Limb (tissue), 2 donors: ENCODE data around the gene OR1B1.
"Not testable (repeated sequence)": the region's sequence is repeated elsewhere in the genome, so short reads cannot be mapped to it uniquely, and the experiment has no call there.

Source experiments
- DNase-seq, 2 donors: peaks; one replicate each; pipeline ENCODE4 v3.0.0-alpha.2; 2016; ENCODE audit errors: extremely low spot score in 2 of 2

The OR1B1 gene

GRCh38 chr9:122657527-122657926, at the start of gene OR1B1:
OR1B1 (minus strand) TSS chr9:122657627.
- no peak for DNase-seq

GRCh38 chr9:122695696-122696095, 38.3 kb upstream of the OR1B1 start:
- DNase-seq: no peak

- DNase-seq: no peak
These were observed 27.4 kb upstream of the OR1B1 start for GRCh38 chr9:122684851-122685250.

GRCh38 chr9:122672481-122672880, 15.1 kb upstream of the OR1B1 start:
- no peak for DNase-seq

GRCh38 chr9:122661416-122661815, 4.0 kb upstream of the OR1B1 start, which contains the start of gene OR1L1:
OR1L1 (plus strand) TSS chr9:122661716; CDS start chr9:122661716, 0 bp downstream.
- DNase-seq: no peak

- no peak for DNase-seq
These were observed 1.0 kb downstream of the OR1B1 start for GRCh38 chr9:122656378-122656777.

GRCh38 chr9:122642226-122642625, 15.2 kb downstream of the OR1B1 start:
- DNase-seq: no peak

- no peak for DNase-seq
These were observed 37.4 kb downstream of the OR1B1 start for GRCh38 chr9:122619996-122620395.

GRCh38 chr9:122614362-122614761, 43.1 kb downstream of the OR1B1 start, which contains the start of gene OR1Q1:
OR1Q1 (plus strand) TSS chr9:122614738; CDS start chr9:122614738, 0 bp downstream.
- no peak for DNase-seq

GRCh38 chr9:122609804-122610203, 47.6 kb downstream of the OR1B1 start:
- no peak for DNase-seq

- no peak for DNase-seq
These were observed 50.8 kb downstream of the OR1B1 start for GRCh38 chr9:122606587-122606986.

- DNase-seq: no peak
These were observed 51.7 kb downstream of the OR1B1 start for GRCh38 chr9:122605691-122606090.

GRCh38 chr9:122583284-122583683, 74.1 kb downstream of the OR1B1 start, which contains the start of gene OR1L8:
OR1L8 (minus strand) TSS chr9:122583384; CDS start chr9:122568477, 14,907 bp downstream.
- not testable (repeated sequence) for DNase-seq

- DNase-seq: no peak
These were observed 77.1 kb downstream of the OR1B1 start for GRCh38 chr9:122580360-122580759.

GRCh38 chr9:122579874-122580273, 77.6 kb downstream of the OR1B1 start:
- DNase-seq: no peak
